ENCODE measurements around the gene TIMELESS.

DNA sequence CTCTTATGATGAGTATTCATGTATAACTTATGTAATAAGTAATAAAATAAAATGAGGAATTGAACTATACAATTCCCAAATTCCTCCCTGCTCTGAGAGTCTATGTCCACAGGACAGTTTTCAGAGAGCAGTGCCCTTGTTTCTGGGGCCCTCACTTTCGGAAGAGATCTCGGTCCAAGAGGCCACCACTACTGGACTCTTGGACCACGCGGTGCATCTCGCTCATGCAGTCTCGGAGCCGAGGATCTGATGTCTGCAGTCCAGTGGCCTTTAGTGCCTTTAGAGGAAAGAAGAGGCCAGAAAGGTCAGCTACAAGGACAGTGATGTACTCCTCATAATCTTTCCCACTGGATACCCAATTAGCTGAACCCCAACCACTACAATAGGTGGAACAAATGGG lies 30.4 kb upstream of the TIMELESS start:
- TF ChIP-seq, protein P1, sequence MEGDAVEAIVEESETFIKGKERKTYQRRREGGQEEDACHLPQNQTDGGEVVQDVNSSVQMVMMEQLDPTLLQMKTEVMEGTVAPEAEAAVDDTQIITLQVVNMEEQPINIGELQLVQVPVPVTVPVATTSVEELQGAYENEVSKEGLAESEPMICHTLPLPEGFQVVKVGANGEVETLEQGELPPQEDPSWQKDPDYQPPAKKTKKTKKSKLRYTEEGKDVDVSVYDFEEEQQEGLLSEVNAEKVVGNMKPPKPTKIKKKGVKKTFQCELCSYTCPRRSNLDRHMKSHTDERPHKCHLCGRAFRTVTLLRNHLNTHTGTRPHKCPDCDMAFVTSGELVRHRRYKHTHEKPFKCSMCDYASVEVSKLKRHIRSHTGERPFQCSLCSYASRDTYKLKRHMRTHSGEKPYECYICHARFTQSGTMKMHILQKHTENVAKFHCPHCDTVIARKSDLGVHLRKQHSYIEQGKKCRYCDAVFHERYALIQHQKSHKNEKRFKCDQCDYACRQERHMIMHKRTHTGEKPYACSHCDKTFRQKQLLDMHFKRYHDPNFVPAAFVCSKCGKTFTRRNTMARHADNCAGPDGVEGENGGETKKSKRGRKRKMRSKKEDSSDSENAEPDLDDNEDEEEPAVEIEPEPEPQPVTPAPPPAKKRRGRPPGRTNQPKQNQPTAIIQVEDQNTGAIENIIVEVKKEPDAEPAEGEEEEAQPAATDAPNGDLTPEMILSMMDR (IDR thresholded peaks at IDR 0.05; ENCODE audit: poor library complexity), result no peak
- TF ChIP-seq EZH2 (IDR thresholded peaks at IDR 0.05; ENCODE audit: borderline replicate concordance) (no peak), EZH2phosphoT487 (IDR thresholded peaks at IDR 0.05; ENCODE audit: low read depth, severe bottlenecking, unreplicated experiment) (no peak)

All from hepatocyte (in vitro differentiated cells).